ENCODE data around the gene SPATA3. TPM values are rescaled to one million over a fixed set of nuclear protein-coding genes. Genes with fewer than 3 reads are reported as not detected.

SPATA3 gene
- total and polyA plus RNA-seq, 2 of the 13 experiments (the other 11 are each of a cell fraction or from before 2014, with no cell fraction given): not detected

GRCh38 chr2:231057590-231057989, 61.7 kb downstream of the SPATA3 start (continued):
- no peak for TF ChIP-seq ZHX2 (IDR thresholded peaks at IDR 0.05; ENCODE audit: low read depth)
- TF ChIP-seq ZHX2 (CRISPR knock-in tag; IDR thresholded peaks at IDR 0.05; ENCODE audit: borderline replicate concordance): no peak
- no peak for TF ChIP-seq ZNF432 (CRISPR knock-in tag; IDR thresholded peaks at IDR 0.05; ENCODE audit: borderline replicate concordance)
- TF ChIP-seq NR2F1 (CRISPR knock-in tag; IDR thresholded peaks at IDR 0.05): no peak
- no peak for TF ChIP-seq MTERF4 (CRISPR knock-in tag; IDR thresholded peaks at IDR 0.05)
- TF ChIP-seq NCOA2 (CRISPR knock-in tag; IDR thresholded peaks at IDR 0.05): no peak
- no peak for TF ChIP-seq SRSF9 (IDR thresholded peaks at IDR 0.05; ENCODE audit: borderline replicate concordance, insufficient read depth, low read depth, low read length, poor library complexity, severe bottlenecking)
- peak; percentile 80; the same call in 1 of the 2 replicates for TF ChIP-seq SIX1 (CRISPR knock-in tag; IDR thresholded peaks at IDR 0.05; ENCODE audit: borderline replicate concordance)
- TF ChIP-seq ZBTB43 (CRISPR knock-in tag; conservative IDR thresholded peaks at IDR 0.05): 0 out of 2 replicates have a peak, but pooled peaks have one; percentile 30
- TF ChIP-seq ZNF772 (CRISPR knock-in tag; IDR thresholded peaks at IDR 0.05): no peak
- no peak for TF ChIP-seq ZNF629 (CRISPR knock-in tag; conservative IDR thresholded peaks at IDR 0.05)
- no peak for TF ChIP-seq PPARG (CRISPR knock-in tag; conservative IDR thresholded peaks at IDR 0.05)
- no peak for TF ChIP-seq ZNF343 (CRISPR knock-in tag; IDR thresholded peaks at IDR 0.05)
- TF ChIP-seq ZFP36L2 (CRISPR knock-in tag; IDR thresholded peaks at IDR 0.05): no peak
- TF ChIP-seq REXO4 (CRISPR knock-in tag; IDR thresholded peaks at IDR 0.05; ENCODE audit: borderline replicate concordance): no peak
- TF ChIP-seq ZSCAN9 (CRISPR knock-in tag; IDR thresholded peaks at IDR 0.05; ENCODE audit: borderline replicate concordance): no peak
- TF ChIP-seq PREB (CRISPR knock-in tag; IDR thresholded peaks at IDR 0.05): no peak
- TF ChIP-seq DR1 (CRISPR knock-in tag; IDR thresholded peaks at IDR 0.05): no peak
- no peak for TF ChIP-seq ZFP90 (CRISPR knock-in tag; IDR thresholded peaks at IDR 0.05; ENCODE audit: borderline replicate concordance)
- TF ChIP-seq ZNF704 (CRISPR knock-in tag; IDR thresholded peaks at IDR 0.05; ENCODE audit: borderline replicate concordance): no peak
- TF ChIP-seq SSRP1 (CRISPR knock-in tag; IDR thresholded peaks at IDR 0.05): peak; percentile 61; the same call in 1 of the 2 replicates
